ENCODE data around the gene PHF20. TPM values are rescaled to one million over a fixed set of nuclear protein-coding genes. Genes with fewer than 3 reads are reported as not detected.

Gene PHF20
- total RNA-seq, 1 donor from 2014 or later, result 42.2 TPM

DNA sequence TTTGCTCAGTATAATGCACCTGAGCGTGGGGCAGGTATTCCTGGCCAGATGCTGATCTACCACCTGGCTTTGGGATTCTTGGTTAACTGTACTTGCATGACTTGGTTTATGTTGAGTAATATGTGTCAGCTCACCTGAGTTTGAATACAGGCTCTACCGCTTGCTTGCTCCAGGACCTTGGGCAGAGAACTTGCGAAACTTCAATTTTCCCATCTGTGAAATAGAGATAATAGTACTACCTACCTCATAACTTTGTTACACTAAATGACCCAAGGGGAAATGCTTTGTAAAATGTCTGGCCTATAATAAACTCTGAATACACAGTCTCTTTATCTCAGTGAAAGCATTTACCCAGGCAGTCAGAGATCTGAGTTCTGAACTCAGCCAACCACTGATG is 130.7 kb downstream of the PHF20 start:
- Mint-ChIP-seq H3K36me3 (ENCODE audit: insufficient read depth) (peaks cover 1% of the 10 kb centered on the region), H3K4me1 (ENCODE audit: low read depth) (peaks cover 7% of the 10 kb centered on the region), H3K27me3 (no peaks in the 10 kb centered on the region), H3K27ac (no peak overlapping the region), H3K4me3 (ENCODE audit: low read depth) (no peak overlapping the region), H3K9me3 (ENCODE audit: low read depth) (no peaks in the 10 kb centered on the region)
- DNase-seq (ENCODE audit: low spot score, unreplicated experiment), result no peak
- TF ChIP-seq, protein P1, sequence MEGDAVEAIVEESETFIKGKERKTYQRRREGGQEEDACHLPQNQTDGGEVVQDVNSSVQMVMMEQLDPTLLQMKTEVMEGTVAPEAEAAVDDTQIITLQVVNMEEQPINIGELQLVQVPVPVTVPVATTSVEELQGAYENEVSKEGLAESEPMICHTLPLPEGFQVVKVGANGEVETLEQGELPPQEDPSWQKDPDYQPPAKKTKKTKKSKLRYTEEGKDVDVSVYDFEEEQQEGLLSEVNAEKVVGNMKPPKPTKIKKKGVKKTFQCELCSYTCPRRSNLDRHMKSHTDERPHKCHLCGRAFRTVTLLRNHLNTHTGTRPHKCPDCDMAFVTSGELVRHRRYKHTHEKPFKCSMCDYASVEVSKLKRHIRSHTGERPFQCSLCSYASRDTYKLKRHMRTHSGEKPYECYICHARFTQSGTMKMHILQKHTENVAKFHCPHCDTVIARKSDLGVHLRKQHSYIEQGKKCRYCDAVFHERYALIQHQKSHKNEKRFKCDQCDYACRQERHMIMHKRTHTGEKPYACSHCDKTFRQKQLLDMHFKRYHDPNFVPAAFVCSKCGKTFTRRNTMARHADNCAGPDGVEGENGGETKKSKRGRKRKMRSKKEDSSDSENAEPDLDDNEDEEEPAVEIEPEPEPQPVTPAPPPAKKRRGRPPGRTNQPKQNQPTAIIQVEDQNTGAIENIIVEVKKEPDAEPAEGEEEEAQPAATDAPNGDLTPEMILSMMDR (IDR thresholded peaks at IDR 0.05; ENCODE audit: unreplicated experiment), result no peak

DNA sequence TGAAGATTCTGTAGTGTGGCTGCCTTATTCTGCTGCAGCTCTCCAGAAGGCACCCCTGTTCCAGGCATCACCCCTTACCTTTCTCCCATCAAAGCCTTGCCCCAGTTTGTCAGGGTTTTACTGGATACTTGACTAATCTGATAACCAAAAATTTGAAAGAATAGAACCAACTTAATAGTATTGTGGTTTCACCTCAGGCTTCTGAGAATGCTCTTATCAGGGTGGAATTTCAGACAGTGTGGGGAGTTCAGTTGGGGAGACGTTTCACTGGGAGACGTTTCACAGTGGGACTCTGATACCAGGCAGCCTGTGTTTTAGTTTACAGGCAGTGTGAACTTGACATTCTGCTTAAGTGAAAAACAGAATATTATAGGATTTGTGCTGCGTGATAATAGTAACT is 132.0 kb downstream of the PHF20 start:
- Mint-ChIP-seq H3K27me3 (no peaks in the 10 kb centered on the region), H3K4me3 (ENCODE audit: low read depth) (no peak overlapping the region), H3K9me3 (ENCODE audit: low read depth) (no peaks in the 10 kb centered on the region), H3K4me1 (ENCODE audit: low read depth) (peaks cover 7% of the 10 kb centered on the region), H3K27ac (no peak overlapping the region), H3K36me3 (ENCODE audit: insufficient read depth) (peaks cover 1% of the 10 kb centered on the region)
- TF ChIP-seq, protein P1 (IDR thresholded peaks at IDR 0.05; ENCODE audit: unreplicated experiment), result no peak
- DNase-seq (ENCODE audit: low spot score, unreplicated experiment), result no peak

DNA sequence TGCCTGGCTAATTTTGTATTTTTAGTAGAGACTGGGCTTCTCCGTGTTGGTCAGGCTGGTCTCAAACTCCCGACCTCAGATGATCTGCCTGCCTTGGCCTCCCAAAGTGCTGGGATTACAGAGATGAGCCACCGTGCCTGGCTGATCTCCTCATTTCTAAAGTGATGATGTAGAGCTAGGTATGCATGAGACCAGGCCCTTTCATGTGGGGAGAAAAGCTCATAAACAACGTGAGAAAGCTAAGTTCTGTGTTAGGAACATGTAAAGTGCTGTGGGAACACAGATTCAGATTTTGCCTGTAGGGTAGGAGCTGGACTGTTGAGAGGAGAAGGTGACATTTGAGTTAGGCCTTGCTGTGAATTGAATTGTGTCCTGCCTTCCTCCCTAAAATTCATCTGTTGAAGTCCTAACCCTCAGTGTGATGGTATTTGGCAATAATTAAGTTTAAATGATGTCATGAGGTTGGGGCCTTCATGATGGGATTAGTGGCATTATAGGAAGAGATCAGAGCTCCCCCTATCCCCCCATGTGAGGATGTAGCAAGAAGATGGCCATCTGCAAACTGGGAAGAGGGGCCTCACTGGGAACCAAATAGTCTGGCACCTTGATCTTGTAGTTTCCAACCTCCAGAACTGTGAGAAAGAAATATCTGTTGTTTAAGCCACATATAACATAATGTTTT is 133.3 kb downstream of the PHF20 start:
- TF ChIP-seq, protein P1 (IDR thresholded peaks at IDR 0.05; ENCODE audit: unreplicated experiment), result no peak
- no peak overlapping the region for H3K27ac Mint-ChIP-seq
- H3K27me3 Mint-ChIP-seq, result no peaks in the 10 kb centered on the region
- no peaks in the 10 kb centered on the region for H3K9me3 Mint-ChIP-seq (ENCODE audit: low read depth)
- DNase-seq (ENCODE audit: low spot score, unreplicated experiment), result no peak
- H3K4me1 Mint-ChIP-seq (ENCODE audit: low read depth), result peaks cover 7% of the 10 kb centered on the region
- H3K4me3 Mint-ChIP-seq (ENCODE audit: low read depth), result no peak overlapping the region
- peaks cover 3% of the 10 kb centered on the region for H3K36me3 Mint-ChIP-seq (ENCODE audit: insufficient read depth)

DNA sequence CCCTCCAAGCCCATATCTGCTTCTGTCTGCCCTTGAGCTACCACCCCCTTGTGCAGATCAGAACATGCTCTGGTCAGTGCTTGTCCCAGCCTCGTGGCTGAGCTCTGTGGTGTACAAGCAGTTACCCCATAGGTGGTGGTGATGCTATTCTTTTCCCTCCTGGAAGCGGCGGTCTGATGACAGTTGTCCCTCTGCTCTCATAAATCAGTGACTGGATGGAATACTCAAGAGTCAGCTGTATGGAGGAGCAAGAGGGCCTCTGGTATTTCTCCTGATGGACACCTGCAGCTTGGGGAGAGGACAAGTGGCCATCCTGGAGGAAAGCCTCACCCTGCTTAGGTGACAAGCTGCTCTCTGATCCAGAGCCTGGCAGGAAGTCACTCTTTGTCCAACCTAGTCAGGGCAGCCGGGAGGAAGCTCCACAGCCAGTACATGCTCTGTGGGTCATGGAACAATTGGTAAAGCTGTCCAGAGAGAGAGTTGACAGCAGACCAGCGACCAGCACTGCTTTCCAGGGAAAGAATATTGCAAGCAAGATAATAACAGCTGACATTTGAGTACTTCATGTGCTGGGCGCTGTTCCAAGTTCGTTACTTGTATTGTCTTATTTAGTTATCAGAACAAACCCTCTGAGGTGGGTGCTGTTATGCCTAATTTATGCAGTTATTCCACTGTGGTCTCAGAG is 135.3 kb downstream of the PHF20 start:
- Mint-ChIP-seq H3K4me1 (ENCODE audit: low read depth) (no peaks in the 10 kb centered on the region), H3K9me3 (ENCODE audit: low read depth) (no peaks in the 10 kb centered on the region), H3K27ac (no peak overlapping the region), H3K27me3 (no peaks in the 10 kb centered on the region), H3K36me3 (ENCODE audit: insufficient read depth) (peaks cover 9% of the 10 kb centered on the region), H3K4me3 (ENCODE audit: low read depth) (no peak overlapping the region)
- TF ChIP-seq, protein P1 (IDR thresholded peaks at IDR 0.05; ENCODE audit: unreplicated experiment), result no peak
- DNase-seq (ENCODE audit: low spot score, unreplicated experiment), result no peak

DNA sequence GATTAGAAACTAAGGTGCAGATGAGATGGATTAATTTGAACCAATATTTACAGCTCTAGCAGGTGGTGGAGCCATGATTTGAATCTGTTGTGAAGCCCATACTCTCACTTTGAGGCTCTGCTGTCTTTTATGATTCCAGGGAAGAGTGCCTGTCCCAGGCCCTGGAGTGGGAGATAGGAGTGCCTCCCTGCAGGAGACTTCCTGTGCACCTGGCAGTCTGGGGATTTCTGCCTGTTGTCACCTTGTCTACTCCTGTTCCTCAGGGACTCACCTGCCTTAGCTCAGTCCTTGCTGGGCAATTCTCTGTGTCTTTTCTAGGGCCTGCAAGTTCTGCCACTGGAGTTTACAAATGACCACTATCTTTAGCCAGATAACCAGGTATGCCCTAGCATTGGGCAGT is 136.2 kb downstream of the PHF20 start:
- no peak overlapping the region for H3K27ac Mint-ChIP-seq
- TF ChIP-seq, protein P1 (IDR thresholded peaks at IDR 0.05; ENCODE audit: unreplicated experiment), result no peak
- no peaks in the 10 kb centered on the region for H3K4me1 Mint-ChIP-seq (ENCODE audit: low read depth)
- H3K36me3 Mint-ChIP-seq (ENCODE audit: insufficient read depth), result peaks cover 12% of the 10 kb centered on the region
- no peak for DNase-seq (ENCODE audit: low spot score, unreplicated experiment)
- H3K4me3 Mint-ChIP-seq (ENCODE audit: low read depth), result no peak overlapping the region
- H3K9me3 Mint-ChIP-seq (ENCODE audit: low read depth), result no peaks in the 10 kb centered on the region
- no peaks in the 10 kb centered on the region for H3K27me3 Mint-ChIP-seq
